Subcutaneous abdominal adipose tissue (tissue), 5 donors: ENCODE data around the gene AP5B1.
A peak's percentile ranks its signal among the peaks of the same experiment; 100 is the strongest.

ENCODE experiments used
- H3K27ac ChIP-seq: one replicate; pipeline ENCODE4 v1.7.0; 2013; ENCODE audit warnings: low read depth, mild to moderate bottlenecking, inconsistent platforms, low read length, moderate library complexity
- H3K27me3 ChIP-seq, 5 donors: one replicate each; pipeline ENCODE4 v1.7.0; 2013; ENCODE audit warnings: low read length in 5 of 5, inconsistent platforms in 1 of 5; ENCODE audit not compliant: control insufficient read depth in 5 of 5, insufficient read depth in 4 of 5
- H3K36me3 ChIP-seq, 5 donors: one replicate each; pipeline ENCODE4 v1.7.0; 2013; ENCODE audit warnings: low read length in 5 of 5; ENCODE audit not compliant: control insufficient read depth in 5 of 5, insufficient read depth in 5 of 5
- H3K4me1 ChIP-seq, 5 donors: one replicate each; pipeline ENCODE4 v1.7.0; 2013; ENCODE audit warnings: low read length in 5 of 5, mild to moderate bottlenecking in 3 of 5, moderate library complexity in 1 of 5; ENCODE audit not compliant: control insufficient read depth in 5 of 5, insufficient read depth in 5 of 5
- H3K4me3 ChIP-seq, 5 donors: one replicate each; pipeline ENCODE4 v1.7.0; 2013; ENCODE audit warnings: low read length in 5 of 5, low read depth in 1 of 5
- H3K9ac ChIP-seq, 5 donors: one replicate each; pipeline ENCODE4 v1.7.0; 2013; ENCODE audit warnings: low read length in 5 of 5, mild to moderate bottlenecking in 4 of 5, moderate library complexity in 3 of 5
- H3K9me3 ChIP-seq, 5 donors: one replicate each; pipeline ENCODE4 v1.7.0; 2013; ENCODE audit warnings: low read length in 5 of 5; ENCODE audit not compliant: control insufficient read depth in 5 of 5
- donor health status: healthy.
- donor health status: healthy.
- donor health status: healthy.
- donor health status: healthy.
- donor health status: healthy.

The AP5B1 gene

GRCh38 chr11:65814131-65814985, 33.6 kb upstream of the AP5B1 start:
- Histone ChIP-seq H3K4me1 (peaks cover 24 to 72% (median 64%) of the 10 kb centered on the region in 5 donors), H3K9ac (peak overlapping the region in 4 of 5 donors; percentile 23 to 81 (median 70)), H3K27me3 (peaks cover 0 to 4% (median 0%) of the 10 kb centered on the region in 5 donors), H3K4me3 (peak overlapping the region in 1 of 5 donors; percentile 7), H3K36me3 (peaks cover 0 to 2% (median 0%) of the 10 kb centered on the region in 5 donors), H3K27ac (peak overlapping the region; percentile 99), H3K9me3 (no peaks in the 10 kb centered on the region)

- H3K4me3 ChIP-seq, result peak overlapping the region in 1 of 5 donors; percentile 6
- H3K36me3 ChIP-seq, result peaks cover 0 to 2% (median 0%) of the 10 kb centered on the region in 5 donors
- H3K9me3 ChIP-seq, result no peaks in the 10 kb centered on the region
- peaks cover 24 to 64% (median 55%) of the 10 kb centered on the region in 5 donors for H3K4me1 ChIP-seq
- peaks cover 0 to 9% (median 0%) of the 10 kb centered on the region in 5 donors for H3K27me3 ChIP-seq
- H3K27ac ChIP-seq, result peak overlapping the region; percentile 99
- peak overlapping the region in 3 of 5 donors; percentile 5 to 94 (median 35) for H3K9ac ChIP-seq
Measured at GRCh38 chr11:65811764-65812475, 31.1 kb upstream of the AP5B1 start.

GRCh38 chr11:65810046-65810868, 29.5 kb upstream of the AP5B1 start:
- Histone ChIP-seq H3K9ac (no peak overlapping the region), H3K27me3 (peaks cover 0 to 10% (median 0%) of the 10 kb centered on the region in 5 donors), H3K4me3 (peak overlapping the region in 1 of 5 donors; percentile 16), H3K4me1 (peaks cover 22 to 52% (median 46%) of the 10 kb centered on the region in 5 donors), H3K9me3 (no peaks in the 10 kb centered on the region), H3K27ac (no peak overlapping the region), H3K36me3 (peaks cover 0 to 2% (median 0%) of the 10 kb centered on the region in 5 donors)

GRCh38 chr11:65809496-65809895, 28.7 kb upstream of the AP5B1 start:
- no peaks in the 10 kb centered on the region for H3K36me3 ChIP-seq
- H3K4me1 ChIP-seq, result peaks cover 17 to 44% (median 40%) of the 10 kb centered on the region in 5 donors
- H3K9ac ChIP-seq, result no peak overlapping the region
- H3K27me3 ChIP-seq, result peaks cover 0 to 10% (median 0%) of the 10 kb centered on the region in 5 donors
- no peaks in the 10 kb centered on the region for H3K9me3 ChIP-seq
- H3K4me3 ChIP-seq, result no peak overlapping the region
- no peak overlapping the region for H3K27ac ChIP-seq

- H3K9me3 ChIP-seq, result no peaks in the 10 kb centered on the region
- H3K36me3 ChIP-seq, result no peaks in the 10 kb centered on the region
- H3K27me3 ChIP-seq, result peaks cover 4 to 15% (median 6%) of the 10 kb centered on the region in 5 donors
- H3K9ac ChIP-seq, result no peak overlapping the region
- no peak overlapping the region for H3K27ac ChIP-seq
- H3K4me3 ChIP-seq, result no peak overlapping the region
- peaks cover 12 to 38% (median 33%) of the 10 kb centered on the region in 5 donors for H3K4me1 ChIP-seq
Measured at GRCh38 chr11:65808744-65809341, 28.1 kb upstream of the AP5B1 start.

GRCh38 chr11:65806979-65807378, 26.2 kb upstream of the AP5B1 start:
- peaks cover 7 to 20% (median 20%) of the 10 kb centered on the region in 5 donors for H3K4me1 ChIP-seq
- no peaks in the 10 kb centered on the region for H3K36me3 ChIP-seq
- H3K4me3 ChIP-seq, result no peak overlapping the region
- H3K27ac ChIP-seq, result no peak overlapping the region
- no peaks in the 10 kb centered on the region for H3K9me3 ChIP-seq
- H3K9ac ChIP-seq, result no peak overlapping the region
- H3K27me3 ChIP-seq, result peaks cover 13 to 25% (median 17%) of the 10 kb centered on the region in 5 donors

GRCh38 chr11:65803797-65804492, 23.2 kb upstream of the AP5B1 start:
- Histone ChIP-seq H3K27ac (no peak overlapping the region), H3K4me3 (no peak overlapping the region), H3K36me3 (no peaks in the 10 kb centered on the region), H3K27me3 (peaks cover 17 to 37% (median 26%) of the 10 kb centered on the region in 5 donors), H3K9ac (no peak overlapping the region), H3K9me3 (no peaks in the 10 kb centered on the region), H3K4me1 (peaks cover 0 to 5% (median 0%) of the 10 kb centered on the region in 5 donors)

GRCh38 chr11:65802841-65803240, 22.1 kb upstream of the AP5B1 start:
- Histone ChIP-seq H3K36me3 (no peaks in the 10 kb centered on the region), H3K4me1 (peaks cover 0 to 5% (median 0%) of the 10 kb centered on the region in 5 donors), H3K4me3 (no peak overlapping the region), H3K27ac (no peak overlapping the region), H3K9ac (no peak overlapping the region), H3K27me3 (peaks cover 18 to 41% (median 31%) of the 10 kb centered on the region in 5 donors), H3K9me3 (no peaks in the 10 kb centered on the region)
